A549 (cell line): ENCODE measurements around the gene PPFIA2. TPM values are rescaled to one million over a fixed set of nuclear protein-coding genes. Genes with fewer than 3 reads are reported as not detected.

Source experiments
- ATAC-seq, 2 experiments: fragments of 200-7000 bp in 1 of 2; fragments of >200 bp in 1 of 2; cut with Nextera tagmentation in 1 of 2; cut with Tn5 transposase in 1 of 2; 3 replicates each; pipeline versions ENCODE4 v1.8.0 to v1.9.1; 2018 to 2020; ENCODE audit warnings: mild to moderate bottlenecking in 1 of 2, moderate library complexity in 1 of 2
- CTCF ChIA-PET: fragments of 300-600 bp; sonication (Branson Sonifier 250); formaldehyde crosslinking; extraction: SDS; loops from one replicate; lab custom pipeline; 2021; ENCODE audit warnings: antibody characterized with exemption, inconsistent platforms; lab: Yijun Ruan, JAX
- POLR2A ChIA-PET: fragments of 350-600 bp; formaldehyde crosslinking; extraction: SDS; loops from one replicate; lab custom pipeline; 2021; ENCODE audit warnings: antibody characterized with exemption, inconsistent platforms; lab: Yijun Ruan, JAX
- DNase-seq, 2 experiments: peaks; one replicate each; pipeline versions ENCODE4 v3.0.0 to v3.0.0-alpha.2; 2011 to 2016; ENCODE audit warnings: low read depth in 1 of 2, low spot score in 1 of 2
- FAIRE-seq: peaks from 2 replicates; lab custom pipeline; 2011; peaks lifted over from hg19 to GRCh38; lab: Jason Lieb, UNC
- H3K27ac ChIP-seq, 2 experiments: fragments of >200 bp; sonication (Bioruptor Twin); formaldehyde crosslinking; 3 replicates each; pipeline ENCODE4 v1.5.1; 2016 to 2017
- H3K4me1 ChIP-seq: fragments of >200 bp; sonication (Bioruptor Twin); formaldehyde crosslinking; 3 replicates; pipeline ENCODE4 v1.6.1; 2016
- H3K4me2 ChIP-seq: fragments of >200 bp; sonication (Bioruptor Twin); formaldehyde crosslinking; 3 replicates; pipeline ENCODE4 v1.6.1; 2016
- H3K4me3 ChIP-seq: fragments of >200 bp; sonication (Bioruptor Twin); formaldehyde crosslinking; 3 replicates; pipeline ENCODE4 v1.5.1; 2016
- H3K9me3 ChIP-seq: fragments of >200 bp; sonication (Bioruptor Twin); formaldehyde crosslinking; 3 replicates; pipeline ENCODE4 v1.6.1; 2016
- CHD2 ChIP-seq: fragments of 150-350 bp; IDR thresholded peaks from 2 replicates; pipeline ENCODE4 v1.6.1; 2014; ENCODE audit warnings: low read length; ENCODE audit not compliant: partially characterized antibody
- CHD4 ChIP-seq: fragments of 200-600 bp; sonication (generic); IDR thresholded peaks from 2 replicates; pipeline ENCODE4 v1.6.1; 2016; ENCODE audit warnings: antibody characterized with exemption, mild to moderate bottlenecking, borderline replicate concordance
- EHF ChIP-seq: fragments of 250-450 bp; sonication (Bioruptor Pico); IDR thresholded peaks from 2 replicates; pipeline ENCODE4 v1.5.0; 2020; ENCODE audit warnings: mild to moderate bottlenecking
- ESRRA ChIP-seq: fragments of 150-350 bp; IDR thresholded peaks from 2 replicates; pipeline ENCODE4 v1.6.1; 2014; ENCODE audit warnings: mild to moderate bottlenecking, low read length, borderline replicate concordance
- FOXS1 ChIP-seq: fragments of 250-450 bp; sonication (Bioruptor Pico); IDR thresholded peaks from 2 replicates; pipeline ENCODE4 v1.5.0; 2020; ENCODE audit warnings: mild to moderate bottlenecking, moderate library complexity
- HDAC2 ChIP-seq: fragments of 200-600 bp; sonication (generic); IDR thresholded peaks from 2 replicates; pipeline ENCODE4 v1.6.1; 2016
- HEYL ChIP-seq: fragments of 250-450 bp; sonication (Bioruptor Pico); IDR thresholded peaks from 2 replicates; pipeline ENCODE4 v1.8.0; 2021; ENCODE audit warnings: mild to moderate bottlenecking, moderate library complexity
- HOXB5 ChIP-seq: fragments of 250-450 bp; sonication (Bioruptor Pico); IDR thresholded peaks from 2 replicates; pipeline ENCODE4 v1.5.0; 2020; ENCODE audit warnings: mild to moderate bottlenecking, moderate library complexity
- JUNB ChIP-seq: fragments of >200 bp; sonication (Bioruptor Twin); formaldehyde crosslinking; IDR thresholded peaks from 2 replicates; pipeline ENCODE4 v1.6.1; 2016
- KDM5A ChIP-seq: fragments of 200-600 bp; sonication (generic); IDR thresholded peaks from 2 replicates; pipeline ENCODE4 v1.6.1; 2016; ENCODE audit warnings: antibody characterized with exemption, mild to moderate bottlenecking
- MAFK ChIP-seq: fragments of 450-650 bp; IDR thresholded peaks from 2 replicates; pipeline ENCODE4 v1.6.1; 2014; ENCODE audit not compliant: partially characterized antibody
- MYC ChIP-seq: IDR thresholded peaks from 2 replicates; pipeline ENCODE4 v1.6.1; 2012; ENCODE audit warnings: mild to moderate bottlenecking, inconsistent platforms, low read length, improper control_type of control experiment, borderline replicate concordance
- NPAS2 ChIP-seq: fragments of 250-450 bp; sonication (Bioruptor Pico); IDR thresholded peaks from 2 replicates; pipeline ENCODE4 v1.8.0; 2022; ENCODE audit warnings: mild to moderate bottlenecking, moderate library complexity, borderline replicate concordance
- PHF8 ChIP-seq: fragments of 200-600 bp; sonication (generic); IDR thresholded peaks from 2 replicates; pipeline ENCODE4 v1.6.1; 2016; ENCODE audit warnings: low read depth, mild to moderate bottlenecking, antibody characterized with exemption, moderate library complexity, borderline replicate concordance
- POLR2AphosphoS2 ChIP-seq: conservative IDR thresholded peaks from 2 replicates; pipeline ENCODE4 v1.6.1; 2012; ENCODE audit warnings: low read length, improper control_type of control experiment, inconsistent platforms
- RCOR1 ChIP-seq: fragments of 150-350 bp; IDR thresholded peaks from 2 replicates; pipeline ENCODE4 v1.6.1; 2014; ENCODE audit warnings: antibody characterized with exemption, low read length, low read depth
- RFX5 ChIP-seq: fragments of 450-650 bp; IDR thresholded peaks from 2 replicates; pipeline ENCODE4 v1.7.1; 2014; ENCODE audit warnings: antibody characterized with exemption, mild to moderate bottlenecking, moderate library complexity
- RNF2 ChIP-seq: fragments of 200-600 bp; sonication (generic); IDR thresholded peaks from 2 replicates; pipeline ENCODE4 v1.6.1; 2016; ENCODE audit warnings: low read depth, mild to moderate bottlenecking, antibody characterized with exemption, moderate library complexity, borderline replicate concordance
- TP53 ChIP-seq: fragments of 250-450 bp; sonication (Bioruptor Pico); IDR thresholded peaks from 2 replicates; pipeline ENCODE4 v1.5.0; 2021; ENCODE audit warnings: mild to moderate bottlenecking, moderate library complexity
- ZC3H11A ChIP-seq: fragments of 450-650 bp; IDR thresholded peaks from 2 replicates; pipeline ENCODE4 v1.6.1; 2014; ENCODE audit warnings: antibody characterized with exemption, mild to moderate bottlenecking
- ZSCAN20 ChIP-seq: fragments of 250-450 bp; sonication (Bioruptor Pico); IDR thresholded peaks from 2 replicates; pipeline ENCODE4 v1.8.0; 2022; ENCODE audit warnings: mild to moderate bottlenecking, moderate library complexity
- WGBS: methylation state at CpG from one replicate; pipeline ENCODE4 v1.1.6; 2017; ENCODE audit errors: missing lambda C conversion rate; 5-methylcytosine and 5-hydroxymethylcytosine counted together
- polyA plus RNA-seq, 4 experiments: library from polyadenylated mRNA; depleted of rRNA in 3 of 4; stranded (reverse); fragments of >200 nt; fragmentation: RNase III in 1 of 4; extraction: RNeasy Plus Mini Kit Qiagen cat#74134 plus additional on column Dnase treatment in 1 of 4; gene quantifications; 2 replicates in 3 of 4; 3 replicates in 1 of 4; pipeline ENCODE4 v1.2.3, GENCODE V29; 2011 to 2017
- TF ChIP-seq, protein P1 (sequence below): fragments of 450-650 bp; IDR thresholded peaks from 2 replicates; pipeline ENCODE4 v1.6.1; 2014; ENCODE audit warnings: antibody characterized with exemption
- TF ChIP-seq, protein P2 (sequence below): fragments of 250-450 bp; sonication (Bioruptor Pico); IDR thresholded peaks from 2 replicates; pipeline ENCODE4 v1.5.0; 2020; ENCODE audit warnings: low read depth, mild to moderate bottlenecking, moderate library complexity
- TF ChIP-seq, protein P3 (sequence below): fragments of 150-350 bp; IDR thresholded peaks from 2 replicates; pipeline ENCODE4 v1.6.1; 2014; ENCODE audit warnings: low read depth, mild to moderate bottlenecking, low read length
- TF ChIP-seq, protein P4 (sequence below): fragments of >200 bp; sonication (Bioruptor Twin); formaldehyde crosslinking; IDR thresholded peaks from 3 replicates; pipeline ENCODE4 v1.5.1; 2016
- TF ChIP-seq, protein P5 (sequence below): fragments of 250-450 bp; sonication (Bioruptor Pico); IDR thresholded peaks from 2 replicates; pipeline ENCODE4 v1.5.0; 2021; ENCODE audit warnings: mild to moderate bottlenecking, moderate library complexity, borderline replicate concordance
- TF ChIP-seq, protein P6 (sequence below): fragments of 200-600 bp; sonication (generic); IDR thresholded peaks from 2 replicates; pipeline ENCODE4 v1.6.1; 2016; ENCODE audit warnings: antibody characterized with exemption, mild to moderate bottlenecking, moderate library complexity

The PPFIA2 gene
- polyA plus RNA-seq, 2 of the 4 experiments (the other 2 are of a cell fraction): not detected

DNA sequence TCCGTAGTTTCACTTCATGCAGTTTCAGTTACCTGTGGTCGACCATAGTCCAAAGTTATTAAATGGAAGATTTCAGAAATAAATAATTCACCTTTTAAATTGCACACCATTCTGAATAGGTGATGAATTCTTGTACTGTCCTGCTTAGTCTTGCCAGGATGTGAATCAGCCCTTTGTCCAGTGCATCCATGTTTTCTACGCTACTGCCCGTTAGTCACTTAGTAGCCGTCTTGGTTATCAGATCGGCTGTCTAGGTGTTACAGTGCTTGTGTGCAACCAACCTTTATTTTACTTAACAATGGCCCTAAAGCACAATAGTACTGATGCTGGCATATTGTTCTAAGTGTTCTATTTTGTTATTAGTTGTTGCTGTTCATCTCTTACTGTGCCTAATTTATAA lies 534.5 kb downstream of the PPFIA2 start:
- Histone ChIP-seq H3K4me1 (no peaks in the 10 kb centered on the region), H3K4me3 (no peak overlapping the region), H3K9me3 (no peaks in the 10 kb centered on the region), H3K27ac (no peak overlapping the region), H3K4me2 (no peak overlapping the region)
- FAIRE-seq (no peak), DNase-seq (no peak), ATAC-seq (no peak)
- TF ChIP-seq ZC3H11A (no peak), NPAS2 (CRISPR knock-in tag) (no peak), PHF8 (no peak), EHF (CRISPR knock-in tag) (no peak), KDM5A (no peak), HOXB5 (CRISPR knock-in tag) (no peak), HDAC2 (no peak), ZSCAN20 (CRISPR knock-in tag) (no peak), TP53 (CRISPR knock-in tag) (no peak)
- TF ChIP-seq, protein P1, sequence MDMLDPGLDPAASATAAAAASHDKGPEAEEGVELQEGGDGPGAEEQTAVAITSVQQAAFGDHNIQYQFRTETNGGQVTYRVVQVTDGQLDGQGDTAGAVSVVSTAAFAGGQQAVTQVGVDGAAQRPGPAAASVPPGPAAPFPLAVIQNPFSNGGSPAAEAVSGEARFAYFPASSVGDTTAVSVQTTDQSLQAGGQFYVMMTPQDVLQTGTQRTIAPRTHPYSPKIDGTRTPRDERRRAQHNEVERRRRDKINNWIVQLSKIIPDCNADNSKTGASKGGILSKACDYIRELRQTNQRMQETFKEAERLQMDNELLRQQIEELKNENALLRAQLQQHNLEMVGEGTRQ: no peak
- TF ChIP-seq, protein P2, sequence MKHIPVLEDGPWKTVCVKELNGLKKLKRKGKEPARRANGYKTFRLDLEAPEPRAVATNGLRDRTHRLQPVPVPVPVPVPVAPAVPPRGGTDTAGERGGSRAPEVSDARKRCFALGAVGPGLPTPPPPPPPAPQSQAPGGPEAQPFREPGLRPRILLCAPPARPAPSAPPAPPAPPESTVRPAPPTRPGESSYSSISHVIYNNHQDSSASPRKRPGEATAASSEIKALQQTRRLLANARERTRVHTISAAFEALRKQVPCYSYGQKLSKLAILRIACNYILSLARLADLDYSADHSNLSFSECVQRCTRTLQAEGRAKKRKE: no peak
- TF ChIP-seq, protein P3, sequence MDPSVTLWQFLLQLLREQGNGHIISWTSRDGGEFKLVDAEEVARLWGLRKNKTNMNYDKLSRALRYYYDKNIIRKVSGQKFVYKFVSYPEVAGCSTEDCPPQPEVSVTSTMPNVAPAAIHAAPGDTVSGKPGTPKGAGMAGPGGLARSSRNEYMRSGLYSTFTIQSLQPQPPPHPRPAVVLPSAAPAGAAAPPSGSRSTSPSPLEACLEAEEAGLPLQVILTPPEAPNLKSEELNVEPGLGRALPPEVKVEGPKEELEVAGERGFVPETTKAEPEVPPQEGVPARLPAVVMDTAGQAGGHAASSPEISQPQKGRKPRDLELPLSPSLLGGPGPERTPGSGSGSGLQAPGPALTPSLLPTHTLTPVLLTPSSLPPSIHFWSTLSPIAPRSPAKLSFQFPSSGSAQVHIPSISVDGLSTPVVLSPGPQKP: no peak
- TF ChIP-seq, protein P4, sequence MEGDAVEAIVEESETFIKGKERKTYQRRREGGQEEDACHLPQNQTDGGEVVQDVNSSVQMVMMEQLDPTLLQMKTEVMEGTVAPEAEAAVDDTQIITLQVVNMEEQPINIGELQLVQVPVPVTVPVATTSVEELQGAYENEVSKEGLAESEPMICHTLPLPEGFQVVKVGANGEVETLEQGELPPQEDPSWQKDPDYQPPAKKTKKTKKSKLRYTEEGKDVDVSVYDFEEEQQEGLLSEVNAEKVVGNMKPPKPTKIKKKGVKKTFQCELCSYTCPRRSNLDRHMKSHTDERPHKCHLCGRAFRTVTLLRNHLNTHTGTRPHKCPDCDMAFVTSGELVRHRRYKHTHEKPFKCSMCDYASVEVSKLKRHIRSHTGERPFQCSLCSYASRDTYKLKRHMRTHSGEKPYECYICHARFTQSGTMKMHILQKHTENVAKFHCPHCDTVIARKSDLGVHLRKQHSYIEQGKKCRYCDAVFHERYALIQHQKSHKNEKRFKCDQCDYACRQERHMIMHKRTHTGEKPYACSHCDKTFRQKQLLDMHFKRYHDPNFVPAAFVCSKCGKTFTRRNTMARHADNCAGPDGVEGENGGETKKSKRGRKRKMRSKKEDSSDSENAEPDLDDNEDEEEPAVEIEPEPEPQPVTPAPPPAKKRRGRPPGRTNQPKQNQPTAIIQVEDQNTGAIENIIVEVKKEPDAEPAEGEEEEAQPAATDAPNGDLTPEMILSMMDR: no peak
- ChIA-PET CTCF (no interaction called here), POLR2A (no interaction called here)
- WGBS: 34% methylated on average over 6 of the region's 6 CpGs

DNA sequence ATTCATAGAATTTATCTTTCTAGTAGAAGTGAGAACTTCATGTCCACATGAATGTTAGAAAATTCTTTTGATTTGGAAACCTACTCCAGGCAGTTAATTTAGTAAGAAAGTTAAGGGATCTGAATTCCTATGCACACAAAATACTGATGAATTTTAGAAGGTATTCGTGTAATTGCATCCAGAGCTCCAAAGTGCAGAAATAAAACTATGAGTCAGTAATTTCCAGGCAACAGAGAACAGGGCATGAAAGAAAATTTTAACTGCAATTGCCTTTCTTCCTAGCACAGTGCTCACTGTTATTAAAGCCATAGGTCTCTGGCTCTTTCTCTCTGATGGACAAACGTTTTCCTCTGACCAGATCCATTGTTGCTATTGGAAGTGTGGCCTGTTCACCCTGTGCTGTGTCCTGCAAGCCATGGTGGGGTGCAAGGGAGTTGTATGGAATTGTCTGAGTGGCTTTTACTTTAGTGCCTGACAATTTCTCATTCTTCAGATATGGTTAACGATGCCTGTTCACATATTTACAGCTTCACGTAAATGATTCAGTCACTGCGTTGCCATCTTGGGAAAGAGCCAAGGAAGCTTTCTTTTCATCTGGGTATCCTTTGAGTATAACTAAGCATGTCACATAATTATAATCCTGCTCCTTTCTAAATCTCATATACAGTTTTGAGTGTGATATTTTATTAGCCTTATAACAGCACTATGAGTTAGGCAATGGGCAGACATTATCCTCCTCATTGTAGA lies 536.1 kb downstream of the PPFIA2 start:
- no peaks in the 10 kb centered on the region for H3K9me3 ChIP-seq
- ChIA-PET CTCF (no interaction called here), POLR2A (no interaction called here)
- WGBS: 32% methylated on average over 5 of the region's 5 CpGs
- no peak overlapping the region for H3K4me2 ChIP-seq
- ATAC-seq: no peak
- no peak overlapping the region for H3K27ac ChIP-seq
- FAIRE-seq: no peak
- H3K4me3 ChIP-seq: no peak overlapping the region
- no peaks in the 10 kb centered on the region for H3K4me1 ChIP-seq
- DNase-seq: no peak
- TF ChIP-seq MYC (no peak), MAFK (no peak), POLR2AphosphoS2 (no peak), CHD4 (no peak), KDM5A (no peak), CHD2 (no peak), RFX5 (no peak), ESRRA (no peak), HOXB5 (CRISPR knock-in tag) (no peak), RNF2 (no peak), RCOR1 (no peak), HEYL (no peak), FOXS1 (no peak), JUNB (no peak)
- TF ChIP-seq, protein P5, sequence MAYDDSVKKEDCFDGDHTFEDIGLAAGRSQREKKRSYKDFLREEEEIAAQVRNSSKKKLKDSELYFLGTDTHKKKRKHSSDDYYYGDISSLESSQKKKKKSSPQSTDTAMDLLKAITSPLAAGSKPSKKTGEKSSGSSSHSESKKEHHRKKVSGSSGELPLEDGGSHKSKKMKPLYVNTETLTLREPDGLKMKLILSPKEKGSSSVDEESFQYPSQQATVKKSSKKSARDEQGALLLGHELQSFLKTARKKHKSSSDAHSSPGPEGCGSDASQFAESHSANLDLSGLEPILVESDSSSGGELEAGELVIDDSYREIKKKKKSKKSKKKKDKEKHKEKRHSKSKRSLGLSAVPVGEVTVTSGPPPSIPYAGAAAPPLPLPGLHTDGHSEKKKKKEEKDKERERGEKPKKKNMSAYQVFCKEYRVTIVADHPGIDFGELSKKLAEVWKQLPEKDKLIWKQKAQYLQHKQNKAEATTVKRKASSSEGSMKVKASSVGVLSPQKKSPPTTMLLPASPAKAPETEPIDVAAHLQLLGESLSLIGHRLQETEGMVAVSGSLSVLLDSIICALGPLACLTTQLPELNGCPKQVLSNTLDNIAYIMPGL (CRISPR knock-in tag): no peak
- TF ChIP-seq, protein P6, sequence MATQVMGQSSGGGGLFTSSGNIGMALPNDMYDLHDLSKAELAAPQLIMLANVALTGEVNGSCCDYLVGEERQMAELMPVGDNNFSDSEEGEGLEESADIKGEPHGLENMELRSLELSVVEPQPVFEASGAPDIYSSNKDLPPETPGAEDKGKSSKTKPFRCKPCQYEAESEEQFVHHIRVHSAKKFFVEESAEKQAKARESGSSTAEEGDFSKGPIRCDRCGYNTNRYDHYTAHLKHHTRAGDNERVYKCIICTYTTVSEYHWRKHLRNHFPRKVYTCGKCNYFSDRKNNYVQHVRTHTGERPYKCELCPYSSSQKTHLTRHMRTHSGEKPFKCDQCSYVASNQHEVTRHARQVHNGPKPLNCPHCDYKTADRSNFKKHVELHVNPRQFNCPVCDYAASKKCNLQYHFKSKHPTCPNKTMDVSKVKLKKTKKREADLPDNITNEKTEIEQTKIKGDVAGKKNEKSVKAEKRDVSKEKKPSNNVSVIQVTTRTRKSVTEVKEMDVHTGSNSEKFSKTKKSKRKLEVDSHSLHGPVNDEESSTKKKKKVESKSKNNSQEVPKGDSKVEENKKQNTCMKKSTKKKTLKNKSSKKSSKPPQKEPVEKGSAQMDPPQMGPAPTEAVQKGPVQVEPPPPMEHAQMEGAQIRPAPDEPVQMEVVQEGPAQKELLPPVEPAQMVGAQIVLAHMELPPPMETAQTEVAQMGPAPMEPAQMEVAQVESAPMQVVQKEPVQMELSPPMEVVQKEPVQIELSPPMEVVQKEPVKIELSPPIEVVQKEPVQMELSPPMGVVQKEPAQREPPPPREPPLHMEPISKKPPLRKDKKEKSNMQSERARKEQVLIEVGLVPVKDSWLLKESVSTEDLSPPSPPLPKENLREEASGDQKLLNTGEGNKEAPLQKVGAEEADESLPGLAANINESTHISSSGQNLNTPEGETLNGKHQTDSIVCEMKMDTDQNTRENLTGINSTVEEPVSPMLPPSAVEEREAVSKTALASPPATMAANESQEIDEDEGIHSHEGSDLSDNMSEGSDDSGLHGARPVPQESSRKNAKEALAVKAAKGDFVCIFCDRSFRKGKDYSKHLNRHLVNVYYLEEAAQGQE: no peak
